ENCODE data around the gene HMCES.

GRCh38 chr3:129256270-129256669 is 22.4 kb upstream of the HMCES start:
- TF ChIP-seq CTCF (IDR thresholded peaks at IDR 0.05; ENCODE audit: low read depth, low read length) (no peak), EZH2phosphoT487 (IDR thresholded peaks at IDR 0.05; ENCODE audit: low read depth) (no peak)
